Panc1 (cell line): ENCODE measurements around the gene IPO8. TPM values are rescaled to one million over a fixed set of nuclear protein-coding genes. Genes with fewer than 3 reads are reported as not detected.

Source experiments
- ATAC-seq: fragments of 200-7000 bp; cut with Tn5 transposase; 2 replicates; pipeline ENCODE4 v1.9.1; 2020; ENCODE audit warnings: mild to moderate bottlenecking, moderate library complexity
- BruUV-seq: library from RNA; stranded (reverse); fragments of 400-500 nt; replicated peaks from 2 replicates; lab custom pipeline; 2021; lab: Mats Ljungman, UMichigan
- CTCF ChIA-PET: fragments of 300-600 bp; sonication (Branson Sonifier 250); formaldehyde crosslinking; loops from one replicate; lab custom pipeline; 2022; ENCODE audit warnings: antibody characterized with exemption; lab: Charles Lee
- POLR2A ChIA-PET: fragments of 300-600 bp; sonication (Branson Sonifier 250); formaldehyde crosslinking; loops from one replicate; lab custom pipeline; 2022; ENCODE audit warnings: antibody characterized with exemption; lab: Charles Lee
- DNase-seq: peaks from one replicate; pipeline ENCODE4 v3.0.0-alpha.2; 2010; ENCODE audit warnings: low read depth, low spot score
- H3K27ac ChIP-seq: 2 replicates; pipeline ENCODE4 v1.5.1; 2011; ENCODE audit warnings: mild to moderate bottlenecking, low read length, inconsistent platforms
- H3K27me3 ChIP-seq: fragments of 200-500 bp; sonication (Bioruptor generic); 2 replicates; pipeline ENCODE4 v1.6.0; 2014; ENCODE audit warnings: low read length, inconsistent platforms; ENCODE audit not compliant: control insufficient read depth, insufficient read depth
- H3K36me3 ChIP-seq: fragments of 200-500 bp; sonication (Bioruptor generic); 2 replicates; pipeline ENCODE4 v1.5.1; 2014; ENCODE audit warnings: inconsistent platforms, mild to moderate bottlenecking, low read length, moderate library complexity; ENCODE audit not compliant: control insufficient read depth, insufficient read depth
- H3K4me1 ChIP-seq: 2 replicates; pipeline ENCODE4 v1.5.1; 2011; ENCODE audit warnings: inconsistent platforms, mild to moderate bottlenecking, low read length, moderate library complexity; ENCODE audit not compliant: control insufficient read depth, insufficient read depth
- H3K4me3 ChIP-seq, 2 experiments: 2 replicates each; pipeline ENCODE4 v1.5.1; 2011 to 2012; ENCODE audit warnings: low read depth in 2 of 2, low read length in 2 of 2, mild to moderate bottlenecking in 2 of 2, inconsistent platforms in 1 of 2, moderate library complexity in 1 of 2
- H3K9me3 ChIP-seq: fragments of 200-500 bp; sonication (Bioruptor generic); 2 replicates; pipeline ENCODE4 v1.5.1; 2014; ENCODE audit warnings: low read depth, mild to moderate bottlenecking, inconsistent platforms, low read length, moderate library complexity; ENCODE audit not compliant: control insufficient read depth, insufficient read depth
- POLR2AphosphoS5 ChIP-seq: IDR thresholded peaks from 2 replicates; pipeline ENCODE4 v1.6.1; 2012; ENCODE audit warnings: mild to moderate bottlenecking, low read depth, low read length, moderate library complexity
- SIN3A ChIP-seq: IDR thresholded peaks from 2 replicates; pipeline ENCODE4 v1.6.1; 2012; ENCODE audit warnings: low read depth, mild to moderate bottlenecking, low read length, moderate library complexity, borderline replicate concordance; ENCODE audit not compliant: insufficient read depth
- TCF7L2 ChIP-seq: IDR thresholded peaks from 2 replicates; pipeline ENCODE4 v1.6.1; 2011; ENCODE audit warnings: mild to moderate bottlenecking, low read depth, low read length, inconsistent platforms
- in situ Hi-C: cut with HindIII; loops from 2 replicates; pipeline ENCODE4 v1.10.0; 2016; ENCODE audit warnings: low sequenced_read_pairs, low pct_unique_long_range_greater_than_20kb
- intact Hi-C: fragments of 100-400 bp; cut with micrococcal nuclease; formaldehyde crosslinking; loops from one replicate; pipeline ENCODE4 v1.10.0; 2022; ENCODE audit not compliant: unreplicated experiment
- total RNA-seq: library from RNA; stranded (reverse); gene quantifications from one replicate; pipeline ENCODE4 v1.2.1, GENCODE V29; 2021; ENCODE audit not compliant: unreplicated experiment
- TF ChIP-seq, protein P1 (sequence below), 2 experiments: IDR thresholded peaks; 2 replicates each; pipeline ENCODE4 v1.6.1; 2011 to 2012; ENCODE audit warnings: low read depth in 2 of 2, control low read depth in 1 of 2, low read length in 1 of 2, mild to moderate bottlenecking in 1 of 2, moderate library complexity in 1 of 2; ENCODE audit not compliant: insufficient read depth in 1 of 2
- TF ChIP-seq, protein P2 (sequence below): fragments of 450-650 bp; IDR thresholded peaks from 2 replicates; pipeline ENCODE4 v1.5.1; 2017; ENCODE audit warnings: mild to moderate bottlenecking

IPO8 gene
- total RNA-seq, 1 experiment from 2014 or later: 46.6 TPM

DNA sequence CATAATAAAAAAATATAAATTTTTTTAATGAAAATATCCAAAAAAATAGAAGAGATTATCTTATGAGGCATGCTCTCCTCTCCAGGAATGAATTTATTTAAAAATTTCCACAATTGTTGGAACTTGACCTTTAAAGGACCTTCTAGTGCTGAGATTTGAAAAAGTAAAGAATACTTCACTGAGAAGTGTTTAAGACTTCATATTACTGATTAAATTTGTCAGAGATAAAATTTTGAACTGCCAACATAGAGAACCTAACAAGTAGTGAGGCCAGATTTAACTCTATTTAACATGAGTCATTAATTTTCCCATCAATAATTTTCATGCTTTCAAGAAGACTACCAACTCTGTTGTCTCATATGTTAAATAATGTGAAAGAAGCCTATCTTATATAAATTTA is 44.6 kb upstream of the IPO8 start:
- ChIA-PET POLR2A (no interaction called here), CTCF (no interaction called here)
- in situ Hi-C loops (no loop called here), intact Hi-C loops (no loop called here)
- no peak for ATAC-seq
- no peak overlapping the region for H3K27ac ChIP-seq
- no peaks in the 10 kb centered on the region for H3K9me3 ChIP-seq
- TF ChIP-seq TCF7L2 (no peak), SIN3A (no peak), POLR2AphosphoS5 (no peak)
- TF ChIP-seq, protein P1, sequence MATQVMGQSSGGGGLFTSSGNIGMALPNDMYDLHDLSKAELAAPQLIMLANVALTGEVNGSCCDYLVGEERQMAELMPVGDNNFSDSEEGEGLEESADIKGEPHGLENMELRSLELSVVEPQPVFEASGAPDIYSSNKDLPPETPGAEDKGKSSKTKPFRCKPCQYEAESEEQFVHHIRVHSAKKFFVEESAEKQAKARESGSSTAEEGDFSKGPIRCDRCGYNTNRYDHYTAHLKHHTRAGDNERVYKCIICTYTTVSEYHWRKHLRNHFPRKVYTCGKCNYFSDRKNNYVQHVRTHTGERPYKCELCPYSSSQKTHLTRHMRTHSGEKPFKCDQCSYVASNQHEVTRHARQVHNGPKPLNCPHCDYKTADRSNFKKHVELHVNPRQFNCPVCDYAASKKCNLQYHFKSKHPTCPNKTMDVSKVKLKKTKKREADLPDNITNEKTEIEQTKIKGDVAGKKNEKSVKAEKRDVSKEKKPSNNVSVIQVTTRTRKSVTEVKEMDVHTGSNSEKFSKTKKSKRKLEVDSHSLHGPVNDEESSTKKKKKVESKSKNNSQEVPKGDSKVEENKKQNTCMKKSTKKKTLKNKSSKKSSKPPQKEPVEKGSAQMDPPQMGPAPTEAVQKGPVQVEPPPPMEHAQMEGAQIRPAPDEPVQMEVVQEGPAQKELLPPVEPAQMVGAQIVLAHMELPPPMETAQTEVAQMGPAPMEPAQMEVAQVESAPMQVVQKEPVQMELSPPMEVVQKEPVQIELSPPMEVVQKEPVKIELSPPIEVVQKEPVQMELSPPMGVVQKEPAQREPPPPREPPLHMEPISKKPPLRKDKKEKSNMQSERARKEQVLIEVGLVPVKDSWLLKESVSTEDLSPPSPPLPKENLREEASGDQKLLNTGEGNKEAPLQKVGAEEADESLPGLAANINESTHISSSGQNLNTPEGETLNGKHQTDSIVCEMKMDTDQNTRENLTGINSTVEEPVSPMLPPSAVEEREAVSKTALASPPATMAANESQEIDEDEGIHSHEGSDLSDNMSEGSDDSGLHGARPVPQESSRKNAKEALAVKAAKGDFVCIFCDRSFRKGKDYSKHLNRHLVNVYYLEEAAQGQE (IDR thresholded peaks at IDR 0.05; ENCODE audit: insufficient read depth in 1 of 2, low read depth in 2 of 2, low read length in 1 of 2): no peak
- TF ChIP-seq, protein P2, sequence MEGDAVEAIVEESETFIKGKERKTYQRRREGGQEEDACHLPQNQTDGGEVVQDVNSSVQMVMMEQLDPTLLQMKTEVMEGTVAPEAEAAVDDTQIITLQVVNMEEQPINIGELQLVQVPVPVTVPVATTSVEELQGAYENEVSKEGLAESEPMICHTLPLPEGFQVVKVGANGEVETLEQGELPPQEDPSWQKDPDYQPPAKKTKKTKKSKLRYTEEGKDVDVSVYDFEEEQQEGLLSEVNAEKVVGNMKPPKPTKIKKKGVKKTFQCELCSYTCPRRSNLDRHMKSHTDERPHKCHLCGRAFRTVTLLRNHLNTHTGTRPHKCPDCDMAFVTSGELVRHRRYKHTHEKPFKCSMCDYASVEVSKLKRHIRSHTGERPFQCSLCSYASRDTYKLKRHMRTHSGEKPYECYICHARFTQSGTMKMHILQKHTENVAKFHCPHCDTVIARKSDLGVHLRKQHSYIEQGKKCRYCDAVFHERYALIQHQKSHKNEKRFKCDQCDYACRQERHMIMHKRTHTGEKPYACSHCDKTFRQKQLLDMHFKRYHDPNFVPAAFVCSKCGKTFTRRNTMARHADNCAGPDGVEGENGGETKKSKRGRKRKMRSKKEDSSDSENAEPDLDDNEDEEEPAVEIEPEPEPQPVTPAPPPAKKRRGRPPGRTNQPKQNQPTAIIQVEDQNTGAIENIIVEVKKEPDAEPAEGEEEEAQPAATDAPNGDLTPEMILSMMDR: no peak
- no peaks in the 10 kb centered on the region; the same call in 1 of the 2 replicates for H3K36me3 ChIP-seq
- BruUV-seq: no TSS peak
- H3K27me3 ChIP-seq: no peaks in the 10 kb centered on the region
- H3K4me1 ChIP-seq: no peaks in the 10 kb centered on the region
- DNase-seq: no peak
- H3K4me3 ChIP-seq: no peak overlapping the region

DNA sequence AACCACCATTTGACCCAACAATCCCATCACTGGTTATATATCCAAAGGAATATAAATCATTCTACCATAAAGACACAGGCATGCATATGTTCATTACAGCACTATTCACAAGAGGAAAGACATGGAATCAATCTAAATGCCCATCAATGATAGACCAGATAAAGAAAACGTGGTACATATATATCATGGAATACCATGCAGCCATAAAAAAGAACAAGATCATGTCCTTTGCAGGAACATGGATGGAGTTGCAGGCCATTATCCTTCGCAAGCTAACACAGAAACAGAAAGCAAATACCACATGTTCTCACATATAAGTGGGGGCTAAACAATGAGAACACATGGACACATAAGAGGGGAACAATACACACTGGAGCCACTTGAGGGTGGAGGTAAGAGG is 43.4 kb upstream of the IPO8 start:
- H3K4me3 ChIP-seq: no peak overlapping the region
- peaks cover 3% of the 10 kb centered on the region; the same call in 1 of the 2 replicates for H3K36me3 ChIP-seq
- TF ChIP-seq SIN3A (no peak), POLR2AphosphoS5 (no peak), TCF7L2 (no peak)
- TF ChIP-seq, protein P2: no peak
- TF ChIP-seq, protein P1 (IDR thresholded peaks at IDR 0.05; ENCODE audit: insufficient read depth in 1 of 2, low read depth in 2 of 2, low read length in 1 of 2): no peak
- intact Hi-C loops (no loop called here), in situ Hi-C loops (no loop called here)
- POLR2A ChIA-PET: interaction anchor here (0.7 kb wide), 1 partner anchor 663 kb away, joined by 8 read pairs; no protein-coding TSS in a partner anchor
- H3K4me1 ChIP-seq: no peaks in the 10 kb centered on the region
- H3K27ac ChIP-seq: no peak overlapping the region
- no TSS peak for BruUV-seq
- DNase-seq (no peak), ATAC-seq (no peak)
- CTCF ChIA-PET: no interaction called here
- H3K27me3 ChIP-seq: no peaks in the 10 kb centered on the region
- H3K9me3 ChIP-seq: no peaks in the 10 kb centered on the region
